A673 (cell line): ENCODE measurements around the gene PDE6G. TPM values are rescaled to one million over a fixed set of nuclear protein-coding genes. Genes with fewer than 3 reads are reported as not detected.

Experiments used
- BruUV-seq: library from RNA; stranded (reverse); fragments of 400-500 nt; replicated peaks from 2 replicates; lab custom pipeline; 2021; lab: Mats Ljungman, UMichigan
- CTCF ChIA-PET: fragments of 300-600 bp; sonication (Branson Sonifier 250); formaldehyde crosslinking; loops from one replicate; lab custom pipeline; 2022; ENCODE audit warnings: antibody characterized with exemption; lab: Charles Lee
- POLR2A ChIA-PET: fragments of 300-600 bp; sonication (Branson Sonifier 250); formaldehyde crosslinking; loops from one replicate; lab custom pipeline; 2022; ENCODE audit warnings: antibody characterized with exemption; ENCODE audit not compliant: low non-redundant PET; lab: Charles Lee
- DNase-seq: peaks from one replicate; pipeline ENCODE4 v3.0.0-alpha.2; 2015; ENCODE audit warnings: low spot score
- H3K27ac ChIP-seq: fragments of 200-600 bp; sonication (generic); 2 replicates; pipeline ENCODE4 v1.5.1; 2016; ENCODE audit warnings: mixed run types, low read depth, mild to moderate bottlenecking, mixed read lengths, antibody characterized with exemption, low read length; ENCODE audit not compliant: poor library complexity, severe bottlenecking
- H3K27me3 ChIP-seq: fragments of 200-600 bp; sonication (generic); replicated peaks from 2 replicates; pipeline ENCODE4 v1.6.1; 2017; ENCODE audit warnings: mixed run types, low read depth, mild to moderate bottlenecking, mixed read lengths, antibody characterized with exemption, low read length; ENCODE audit not compliant: insufficient read depth, poor library complexity
- H3K36me3 ChIP-seq: fragments of 200-600 bp; sonication (generic); 2 replicates; pipeline ENCODE4 v1.6.1; 2016; ENCODE audit warnings: mixed run types, mild to moderate bottlenecking, mixed read lengths, antibody characterized with exemption, low read length; ENCODE audit not compliant: insufficient read depth, poor library complexity, severe bottlenecking
- H3K4me1 ChIP-seq: fragments of 200-600 bp; sonication (generic); 2 replicates; pipeline ENCODE4 v1.6.1; 2017; ENCODE audit warnings: mixed run types, mild to moderate bottlenecking, mixed read lengths, antibody characterized with exemption, low read length; ENCODE audit not compliant: insufficient read depth, poor library complexity, severe bottlenecking
- H3K4me3 ChIP-seq: fragments of 200-600 bp; sonication (generic); 2 replicates; pipeline ENCODE4 v1.5.1; 2016; ENCODE audit warnings: low read depth, mixed run types, mild to moderate bottlenecking, mixed read lengths, low read length; ENCODE audit not compliant: poor library complexity, severe bottlenecking
- H3K9me3 ChIP-seq: fragments of 200-600 bp; sonication (generic); 2 replicates; pipeline ENCODE4 v1.6.1; 2016; ENCODE audit warnings: mixed run types, low read depth, mild to moderate bottlenecking, mixed read lengths, antibody characterized with exemption, low read length; ENCODE audit not compliant: poor library complexity, severe bottlenecking
- CTCF ChIP-seq: fragments of 300-800, 200-600 bp; sonication (generic); conservative IDR thresholded peaks from 2 replicates; pipeline ENCODE4 v1.5.1; 2017; ENCODE audit warnings: low read depth, mild to moderate bottlenecking, antibody characterized with exemption, low read length, moderate library complexity, mixed read lengths
- EZH2 ChIP-seq: fragments of 200-600 bp; sonication (generic); IDR thresholded peaks from 2 replicates; pipeline ENCODE4 v1.6.1; 2017; ENCODE audit warnings: borderline replicate concordance, low read depth, mild to moderate bottlenecking, mixed read lengths, antibody characterized with exemption, low read length; ENCODE audit not compliant: poor library complexity, severe bottlenecking
- intact Hi-C: fragments of 100-400 bp; cut with micrococcal nuclease; formaldehyde crosslinking; loops from one replicate; pipeline ENCODE4 v1.10.0; 2022; ENCODE audit not compliant: unreplicated experiment
- total RNA-seq: library from RNA; stranded (reverse); gene quantifications from 2 replicates; pipeline ENCODE4 v1.2.3, GENCODE V29; 2021

Gene PDE6G
- total RNA-seq, 1 experiment from 2014 or later: 0.43 TPM

- POLR2A ChIA-PET: no interaction called here
- no peaks in the 10 kb centered on the region for H3K27me3 ChIP-seq
- no peak overlapping the region for H3K4me3 ChIP-seq
- no TSS peak for BruUV-seq
- no peak for DNase-seq
- TF ChIP-seq CTCF (no peak), EZH2 (no peak)
- intact Hi-C loops: no loop called here
- peaks cover 75% of the 10 kb centered on the region for H3K36me3 ChIP-seq
- CTCF ChIA-PET: interaction anchor here (0.7 kb wide), 1 partner anchor 10 kb away, joined by 3 read pairs; the partner anchor contains the start of genes ARL16 and HGS
- H3K9me3 ChIP-seq: no peaks in the 10 kb centered on the region
- no peaks in the 10 kb centered on the region for H3K4me1 ChIP-seq
- H3K27ac ChIP-seq: no peak overlapping the region
Measured at GRCh38 chr17:81693509-81694210, 37.3 kb upstream of the PDE6G start.

GRCh38 chr17:81691608-81692007 is 35.3 kb upstream of the PDE6G start:
- no peak for DNase-seq
- H3K4me1 ChIP-seq: no peaks in the 10 kb centered on the region
- peaks cover 81% of the 10 kb centered on the region for H3K36me3 ChIP-seq
- TF ChIP-seq EZH2 (no peak), CTCF (no peak)
- no peak overlapping the region for H3K27ac ChIP-seq
- no TSS peak for BruUV-seq
- CTCF ChIA-PET: no interaction called here
- intact Hi-C loops: no loop called here
- POLR2A ChIA-PET: no interaction called here
- H3K4me3 ChIP-seq: no peak overlapping the region
- H3K9me3 ChIP-seq: no peaks in the 10 kb centered on the region
- no peaks in the 10 kb centered on the region for H3K27me3 ChIP-seq

- Histone ChIP-seq H3K27me3 (no peaks in the 10 kb centered on the region), H3K4me1 (no peaks in the 10 kb centered on the region), H3K27ac (no peak overlapping the region), H3K9me3 (no peaks in the 10 kb centered on the region), H3K36me3 (peaks cover 85% of the 10 kb centered on the region), H3K4me3 (no peak overlapping the region)
- ChIA-PET POLR2A (no interaction called here), CTCF (no interaction called here)
- intact Hi-C loops: no loop called here
- DNase-seq: no peak
- no TSS peak for BruUV-seq
- TF ChIP-seq CTCF (no peak), EZH2 (no peak)
Measured at GRCh38 chr17:81691196-81691595, 34.9 kb upstream of the PDE6G start.
